ENCODE measurements around the gene NLRP9.

The NLRP9 gene

GRCh38 chr19:55678121-55678671 lies 60.0 kb downstream of the NLRP9 start:
- no peaks in the 10 kb centered on the region for H3K27me3 ChIP-seq (ENCODE audit: insufficient read depth, poor library complexity, severe bottlenecking)
- H3K4me3 ChIP-seq (replicated peaks; ENCODE audit: insufficient read depth, low read length) = peak overlapping the region; percentile 15; the same call in 1 of the 2 replicates
- peak overlapping the region; percentile 71 for H3K27ac ChIP-seq (replicated peaks)
- peak; percentile 76 for TF ChIP-seq SPI1 (IDR thresholded peaks at IDR 0.05; ENCODE audit: borderline replicate concordance, low read depth)
- TF ChIP-seq, protein P1, sequence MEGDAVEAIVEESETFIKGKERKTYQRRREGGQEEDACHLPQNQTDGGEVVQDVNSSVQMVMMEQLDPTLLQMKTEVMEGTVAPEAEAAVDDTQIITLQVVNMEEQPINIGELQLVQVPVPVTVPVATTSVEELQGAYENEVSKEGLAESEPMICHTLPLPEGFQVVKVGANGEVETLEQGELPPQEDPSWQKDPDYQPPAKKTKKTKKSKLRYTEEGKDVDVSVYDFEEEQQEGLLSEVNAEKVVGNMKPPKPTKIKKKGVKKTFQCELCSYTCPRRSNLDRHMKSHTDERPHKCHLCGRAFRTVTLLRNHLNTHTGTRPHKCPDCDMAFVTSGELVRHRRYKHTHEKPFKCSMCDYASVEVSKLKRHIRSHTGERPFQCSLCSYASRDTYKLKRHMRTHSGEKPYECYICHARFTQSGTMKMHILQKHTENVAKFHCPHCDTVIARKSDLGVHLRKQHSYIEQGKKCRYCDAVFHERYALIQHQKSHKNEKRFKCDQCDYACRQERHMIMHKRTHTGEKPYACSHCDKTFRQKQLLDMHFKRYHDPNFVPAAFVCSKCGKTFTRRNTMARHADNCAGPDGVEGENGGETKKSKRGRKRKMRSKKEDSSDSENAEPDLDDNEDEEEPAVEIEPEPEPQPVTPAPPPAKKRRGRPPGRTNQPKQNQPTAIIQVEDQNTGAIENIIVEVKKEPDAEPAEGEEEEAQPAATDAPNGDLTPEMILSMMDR (IDR thresholded peaks at IDR 0.05; ENCODE audit: insufficient read depth, low read length) = no peak
- TF ChIP-seq POLR2AphosphoS5 (IDR thresholded peaks at IDR 0.05; ENCODE audit: low read depth) = peak; percentile 38; the same call in 1 of the 2 replicates
- no peak for TF ChIP-seq GABPA (IDR thresholded peaks at IDR 0.05; ENCODE audit: low read depth)
- peak; percentile 75 to 85 for DNase-seq (ENCODE audit: low read depth in 1 of 2, low spot score in 1 of 2)

- Histone ChIP-seq H3K27me3 (ENCODE audit: insufficient read depth, poor library complexity, severe bottlenecking) (no peaks in the 10 kb centered on the region), H3K4me3 (replicated peaks; ENCODE audit: insufficient read depth, low read length) (peak overlapping the region; percentile 15), H3K27ac (replicated peaks) (peak overlapping the region; percentile 71)
- TF ChIP-seq, protein P2, sequence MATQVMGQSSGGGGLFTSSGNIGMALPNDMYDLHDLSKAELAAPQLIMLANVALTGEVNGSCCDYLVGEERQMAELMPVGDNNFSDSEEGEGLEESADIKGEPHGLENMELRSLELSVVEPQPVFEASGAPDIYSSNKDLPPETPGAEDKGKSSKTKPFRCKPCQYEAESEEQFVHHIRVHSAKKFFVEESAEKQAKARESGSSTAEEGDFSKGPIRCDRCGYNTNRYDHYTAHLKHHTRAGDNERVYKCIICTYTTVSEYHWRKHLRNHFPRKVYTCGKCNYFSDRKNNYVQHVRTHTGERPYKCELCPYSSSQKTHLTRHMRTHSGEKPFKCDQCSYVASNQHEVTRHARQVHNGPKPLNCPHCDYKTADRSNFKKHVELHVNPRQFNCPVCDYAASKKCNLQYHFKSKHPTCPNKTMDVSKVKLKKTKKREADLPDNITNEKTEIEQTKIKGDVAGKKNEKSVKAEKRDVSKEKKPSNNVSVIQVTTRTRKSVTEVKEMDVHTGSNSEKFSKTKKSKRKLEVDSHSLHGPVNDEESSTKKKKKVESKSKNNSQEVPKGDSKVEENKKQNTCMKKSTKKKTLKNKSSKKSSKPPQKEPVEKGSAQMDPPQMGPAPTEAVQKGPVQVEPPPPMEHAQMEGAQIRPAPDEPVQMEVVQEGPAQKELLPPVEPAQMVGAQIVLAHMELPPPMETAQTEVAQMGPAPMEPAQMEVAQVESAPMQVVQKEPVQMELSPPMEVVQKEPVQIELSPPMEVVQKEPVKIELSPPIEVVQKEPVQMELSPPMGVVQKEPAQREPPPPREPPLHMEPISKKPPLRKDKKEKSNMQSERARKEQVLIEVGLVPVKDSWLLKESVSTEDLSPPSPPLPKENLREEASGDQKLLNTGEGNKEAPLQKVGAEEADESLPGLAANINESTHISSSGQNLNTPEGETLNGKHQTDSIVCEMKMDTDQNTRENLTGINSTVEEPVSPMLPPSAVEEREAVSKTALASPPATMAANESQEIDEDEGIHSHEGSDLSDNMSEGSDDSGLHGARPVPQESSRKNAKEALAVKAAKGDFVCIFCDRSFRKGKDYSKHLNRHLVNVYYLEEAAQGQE (IDR thresholded peaks at IDR 0.05; ENCODE audit: insufficient replicate concordance, low read depth) = no peak
- TF ChIP-seq SPI1 (IDR thresholded peaks at IDR 0.05; ENCODE audit: borderline replicate concordance, low read depth) (peak; percentile 62; the same call in 1 of the 2 replicates), POLR2AphosphoS5 (IDR thresholded peaks at IDR 0.05; ENCODE audit: low read depth) (no peak)
- DNase-seq (ENCODE audit: low read depth in 1 of 2, low spot score in 1 of 2) = peak in 1 of 2 experiments; percentile 34
Observed at GRCh38 chr19:55677572-55678028, 60.6 kb downstream of the NLRP9 start.

DNA sequence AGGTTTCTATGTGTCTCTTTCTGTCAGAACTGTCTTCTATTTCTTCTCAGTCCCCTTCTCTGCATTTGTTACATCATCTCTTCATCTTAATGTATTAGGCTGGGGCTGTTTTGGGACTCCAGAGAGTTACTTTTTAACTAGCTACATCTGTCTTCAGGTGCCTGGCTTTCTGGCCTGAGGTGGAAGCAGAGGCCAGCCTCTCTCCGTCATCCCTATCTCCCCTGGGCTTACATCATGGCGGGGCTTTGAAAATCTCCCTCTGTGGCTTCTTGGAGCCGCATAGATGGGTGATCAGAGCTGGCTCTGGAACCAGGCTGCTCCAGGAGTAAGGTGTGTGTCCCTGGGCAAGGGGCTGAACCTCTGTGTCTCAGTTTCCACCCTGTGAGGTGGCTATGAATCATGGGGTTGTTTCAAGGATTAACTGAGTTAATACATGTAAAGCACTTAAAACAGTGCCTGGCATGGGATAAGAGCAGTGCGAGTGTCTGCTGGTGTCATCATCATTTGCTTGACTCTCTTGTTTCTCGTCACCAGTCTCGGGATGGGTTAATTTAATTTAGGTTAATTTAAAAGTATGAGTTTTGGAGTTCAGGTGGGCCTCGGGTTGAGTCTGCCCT lies 61.2 kb downstream of the NLRP9 start:
- Histone ChIP-seq H3K27ac (replicated peaks) (peak overlapping the region; percentile 71), H3K4me3 (replicated peaks; ENCODE audit: insufficient read depth, low read length) (peak overlapping the region; percentile 65), H3K27me3 (ENCODE audit: insufficient read depth, poor library complexity, severe bottlenecking) (no peaks in the 10 kb centered on the region)
- no peak for DNase-seq (ENCODE audit: low read depth in 1 of 2, low spot score in 1 of 2)
- no peak for TF ChIP-seq POLR2AphosphoS5 (IDR thresholded peaks at IDR 0.05; ENCODE audit: low read depth)
- TF ChIP-seq GABPA (IDR thresholded peaks at IDR 0.05; ENCODE audit: low read depth) = no peak
- TF ChIP-seq, protein P2 (IDR thresholded peaks at IDR 0.05; ENCODE audit: insufficient replicate concordance, low read depth) = no peak
- no peak for TF ChIP-seq SPI1 (IDR thresholded peaks at IDR 0.05; ENCODE audit: borderline replicate concordance, low read depth)
- TF ChIP-seq, protein P1 (IDR thresholded peaks at IDR 0.05; ENCODE audit: insufficient read depth, low read length) = no peak

DNA sequence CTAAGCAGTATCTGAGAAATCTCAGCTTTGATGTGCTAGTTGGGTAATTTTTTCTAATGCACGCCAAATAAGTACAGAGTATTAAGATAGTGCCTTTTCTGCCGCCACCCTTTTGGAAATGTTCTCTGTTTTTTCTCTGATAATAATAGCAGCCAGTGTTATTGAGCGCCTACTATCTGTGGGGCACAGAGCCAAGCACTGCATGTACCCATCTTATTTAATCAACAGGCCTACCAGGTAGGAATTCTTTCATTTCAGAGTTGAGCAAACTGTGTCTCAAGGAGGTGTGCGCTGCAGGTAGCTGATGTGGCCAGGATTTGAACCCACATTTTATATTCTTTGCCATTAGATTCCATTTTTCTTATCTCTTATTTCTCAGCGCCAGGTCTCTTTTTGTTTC lies 61.8 kb downstream of the NLRP9 start:
- Histone ChIP-seq H3K4me3 (replicated peaks; ENCODE audit: insufficient read depth, low read length) (peak overlapping the region; percentile 65), H3K27ac (replicated peaks) (peak overlapping the region; percentile 60), H3K27me3 (ENCODE audit: insufficient read depth, poor library complexity, severe bottlenecking) (no peaks in the 10 kb centered on the region)
- DNase-seq (ENCODE audit: low read depth in 1 of 2, low spot score in 1 of 2) = no peak
- TF ChIP-seq, protein P1 (IDR thresholded peaks at IDR 0.05; ENCODE audit: insufficient read depth, low read length) = no peak
- TF ChIP-seq, protein P2 (IDR thresholded peaks at IDR 0.05; ENCODE audit: insufficient replicate concordance, low read depth) = no peak
- no peak for TF ChIP-seq SPI1 (IDR thresholded peaks at IDR 0.05; ENCODE audit: borderline replicate concordance, low read depth)
- no peak for TF ChIP-seq POLR2AphosphoS5 (IDR thresholded peaks at IDR 0.05; ENCODE audit: low read depth)
- no peak for TF ChIP-seq GABPA (IDR thresholded peaks at IDR 0.05; ENCODE audit: low read depth)

All from HL-60 (cell line).